Thoracic aorta (tissue), 2 donors: ENCODE results near the gene RPL15. TPM values are rescaled to one million over a fixed set of nuclear protein-coding genes. Genes with fewer than 3 reads are reported as not detected.
A peak's percentile ranks its signal among the peaks of the same experiment; 100 is the strongest.

Source experiments
- ATAC-seq: fragments of 150-250 bp; one replicate; pipeline ENCODE4 v1.8.0; 2017; ENCODE audit warnings: low read depth; ENCODE audit not compliant: insufficient number of reproducible peaks, low FRiP score
- DNase-seq: peaks from one replicate; pipeline ENCODE4 v3.0.0-alpha.2; 2020; ENCODE audit warnings: low spot score
- H3K27ac ChIP-seq, 2 donors: fragments of 200-600 bp; sonication (generic); 1 replicate in 1 of 2; 2 replicates in 1 of 2; pipeline ENCODE4 v1.5.1; 2016; ENCODE audit warnings: mild to moderate bottlenecking in 2 of 2, moderate library complexity in 2 of 2
- H3K27me3 ChIP-seq: fragments of 200-600 bp; sonication (generic); replicated peaks from 2 replicates; pipeline ENCODE4 v1.6.0; 2016; ENCODE audit warnings: mild to moderate bottlenecking; ENCODE audit not compliant: insufficient read depth
- H3K36me3 ChIP-seq: fragments of 200-600 bp; sonication (generic); one replicate; pipeline ENCODE4 v1.5.1; 2016
- H3K4me1 ChIP-seq, 2 donors: fragments of 200-600 bp; sonication (generic); 1 replicate in 1 of 2; 2 replicates in 1 of 2; pipeline versions ENCODE4 v1.5.1 to v1.6.0; 2016; ENCODE audit warnings: low read depth in 2 of 2, mild to moderate bottlenecking in 1 of 2; ENCODE audit not compliant: control insufficient read depth in 1 of 2
- H3K4me3 ChIP-seq: fragments of 200-600 bp; sonication (generic); 2 replicates; pipeline ENCODE4 v1.5.1; 2016; ENCODE audit warnings: mild to moderate bottlenecking
- H3K9me3 ChIP-seq: fragments of 200-600 bp; sonication (generic); 2 replicates; pipeline ENCODE4 v1.5.1; 2016
- total RNA-seq, 2 donors: library from RNA; depleted of rRNA; stranded (reverse); fragments of >200 nt; gene quantifications; one replicate each; pipeline versions ENCODE4 v1.1.0 to v1.2.3, GENCODE V29; 2016
- TF ChIP-seq, protein P1 (sequence below): fragments of 200-600 bp; sonication (generic); IDR thresholded peaks from one replicate; pipeline ENCODE4 v1.5.1; 2019; ENCODE audit warnings: antibody characterized with exemption

The RPL15 gene
- total RNA-seq, 2 donors from 2014 or later: 1,178 to 1,268 TPM

DNA sequence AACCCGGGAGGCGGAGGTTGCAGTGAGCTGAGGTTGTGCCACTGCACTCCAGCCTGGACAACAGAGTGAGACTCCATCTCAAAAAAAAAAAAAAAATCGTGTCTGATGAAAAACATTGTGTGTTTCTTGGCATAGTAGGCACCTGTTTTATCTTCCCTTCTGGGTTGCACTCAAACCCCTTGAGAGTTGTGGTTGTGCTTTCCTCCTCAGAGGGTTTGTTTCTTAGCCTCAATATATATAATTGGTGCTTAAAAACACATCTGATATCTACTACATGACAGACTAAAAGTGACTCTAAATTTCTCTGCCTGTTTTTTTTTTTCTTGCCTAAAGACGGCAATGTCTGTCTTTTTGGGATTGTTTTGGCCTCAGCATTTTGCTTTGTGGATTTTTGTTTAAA, 35.7 kb downstream of the RPL15 start:
- Histone ChIP-seq H3K4me1 (peaks cover 51 to 92% of the 10 kb centered on the region in 2 donors), H3K4me3 (no peak overlapping the region), H3K27me3 (no peaks in the 10 kb centered on the region), H3K9me3 (no peaks in the 10 kb centered on the region), H3K36me3 (no peaks in the 10 kb centered on the region), H3K27ac (peak overlapping the region; percentile 33 to 41)
- no peak for ATAC-seq
- TF ChIP-seq, protein P1, sequence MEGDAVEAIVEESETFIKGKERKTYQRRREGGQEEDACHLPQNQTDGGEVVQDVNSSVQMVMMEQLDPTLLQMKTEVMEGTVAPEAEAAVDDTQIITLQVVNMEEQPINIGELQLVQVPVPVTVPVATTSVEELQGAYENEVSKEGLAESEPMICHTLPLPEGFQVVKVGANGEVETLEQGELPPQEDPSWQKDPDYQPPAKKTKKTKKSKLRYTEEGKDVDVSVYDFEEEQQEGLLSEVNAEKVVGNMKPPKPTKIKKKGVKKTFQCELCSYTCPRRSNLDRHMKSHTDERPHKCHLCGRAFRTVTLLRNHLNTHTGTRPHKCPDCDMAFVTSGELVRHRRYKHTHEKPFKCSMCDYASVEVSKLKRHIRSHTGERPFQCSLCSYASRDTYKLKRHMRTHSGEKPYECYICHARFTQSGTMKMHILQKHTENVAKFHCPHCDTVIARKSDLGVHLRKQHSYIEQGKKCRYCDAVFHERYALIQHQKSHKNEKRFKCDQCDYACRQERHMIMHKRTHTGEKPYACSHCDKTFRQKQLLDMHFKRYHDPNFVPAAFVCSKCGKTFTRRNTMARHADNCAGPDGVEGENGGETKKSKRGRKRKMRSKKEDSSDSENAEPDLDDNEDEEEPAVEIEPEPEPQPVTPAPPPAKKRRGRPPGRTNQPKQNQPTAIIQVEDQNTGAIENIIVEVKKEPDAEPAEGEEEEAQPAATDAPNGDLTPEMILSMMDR: no peak
- DNase-seq: no peak

DNA sequence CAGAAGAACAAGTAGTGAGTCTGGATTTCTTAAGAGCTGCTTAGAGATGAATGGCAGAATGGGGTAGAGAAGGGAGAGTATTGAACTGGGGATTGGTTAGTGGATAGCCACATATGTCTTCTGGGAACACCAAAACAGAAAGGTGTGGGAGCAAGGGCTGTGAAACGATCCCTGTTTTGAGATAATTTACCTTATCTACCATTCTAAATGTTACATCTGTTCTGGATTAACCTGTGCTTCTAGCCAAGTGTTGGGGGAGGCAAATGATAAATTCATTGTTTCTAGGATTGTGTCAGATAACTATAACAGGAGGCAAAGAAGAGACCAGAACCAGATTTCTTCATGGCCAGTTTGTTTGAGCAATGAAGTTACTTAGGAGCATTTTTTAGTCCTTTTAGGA, 36.6 kb downstream of the RPL15 start:
- TF ChIP-seq, protein P1: no peak
- DNase-seq: no peak
- H3K4me1 ChIP-seq: peaks cover 47 to 92% of the 10 kb centered on the region in 2 donors
- H3K27me3 ChIP-seq: no peaks in the 10 kb centered on the region
- H3K4me3 ChIP-seq: no peak overlapping the region
- H3K27ac ChIP-seq: peak overlapping the region; percentile 33 to 45
- ATAC-seq: no peak
- H3K9me3 ChIP-seq: no peaks in the 10 kb centered on the region
- no peaks in the 10 kb centered on the region for H3K36me3 ChIP-seq

DNA sequence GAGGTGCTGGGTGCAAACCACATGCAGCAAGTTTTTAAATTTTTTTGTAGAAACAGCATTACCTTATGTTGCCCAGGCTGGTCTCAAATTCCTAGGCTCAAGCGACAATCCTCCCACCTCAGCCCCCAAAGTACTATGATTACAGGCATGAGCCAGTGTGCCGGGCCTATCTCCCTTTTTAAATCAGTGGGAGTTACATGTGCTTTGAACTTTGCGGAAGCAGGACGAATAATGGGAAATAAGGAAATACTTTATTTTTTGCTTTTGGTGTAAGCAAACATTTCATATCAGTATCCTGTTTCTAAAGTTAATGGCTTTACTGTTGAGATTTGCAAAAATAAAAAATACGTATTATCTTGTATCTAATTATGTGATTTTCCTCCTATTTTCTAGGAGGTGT, 37.2 kb downstream of the RPL15 start:
- Histone ChIP-seq H3K27me3 (no peaks in the 10 kb centered on the region), H3K36me3 (no peaks in the 10 kb centered on the region), H3K4me3 (no peak overlapping the region), H3K9me3 (no peaks in the 10 kb centered on the region), H3K27ac (peak overlapping the region in 1 of 2 donors; percentile 33), H3K4me1 (peaks cover 42 to 92% of the 10 kb centered on the region in 2 donors)
- TF ChIP-seq, protein P1: no peak
- DNase-seq: no peak
- ATAC-seq: no peak

DNA sequence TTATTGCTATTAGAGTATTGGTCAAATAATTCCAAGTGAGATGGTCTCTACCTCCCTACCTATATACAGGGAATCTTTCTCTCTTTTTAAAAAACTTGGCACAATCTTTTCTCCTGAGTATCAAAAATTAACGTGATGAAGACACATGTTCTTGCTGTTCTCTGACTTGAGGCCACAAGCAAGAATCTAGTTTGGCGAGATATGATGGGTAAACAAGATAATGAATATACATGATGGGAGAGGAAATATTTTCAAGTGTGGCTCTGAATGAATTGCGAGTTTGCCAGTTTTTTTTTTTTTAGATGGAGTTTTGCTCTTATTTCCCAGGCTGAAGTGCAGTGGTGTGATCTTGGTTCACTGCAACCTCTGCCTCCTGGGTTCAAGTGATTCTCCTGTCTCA, 39.8 kb downstream of the RPL15 start:
- DNase-seq (no peak), ATAC-seq (no peak)
- Histone ChIP-seq H3K27me3 (no peaks in the 10 kb centered on the region), H3K4me3 (no peak overlapping the region), H3K4me1 (peaks cover 23 to 72% of the 10 kb centered on the region in 2 donors), H3K9me3 (no peaks in the 10 kb centered on the region), H3K36me3 (peaks cover 8% of the 10 kb centered on the region), H3K27ac (no peak overlapping the region)
- TF ChIP-seq, protein P1: no peak

DNA sequence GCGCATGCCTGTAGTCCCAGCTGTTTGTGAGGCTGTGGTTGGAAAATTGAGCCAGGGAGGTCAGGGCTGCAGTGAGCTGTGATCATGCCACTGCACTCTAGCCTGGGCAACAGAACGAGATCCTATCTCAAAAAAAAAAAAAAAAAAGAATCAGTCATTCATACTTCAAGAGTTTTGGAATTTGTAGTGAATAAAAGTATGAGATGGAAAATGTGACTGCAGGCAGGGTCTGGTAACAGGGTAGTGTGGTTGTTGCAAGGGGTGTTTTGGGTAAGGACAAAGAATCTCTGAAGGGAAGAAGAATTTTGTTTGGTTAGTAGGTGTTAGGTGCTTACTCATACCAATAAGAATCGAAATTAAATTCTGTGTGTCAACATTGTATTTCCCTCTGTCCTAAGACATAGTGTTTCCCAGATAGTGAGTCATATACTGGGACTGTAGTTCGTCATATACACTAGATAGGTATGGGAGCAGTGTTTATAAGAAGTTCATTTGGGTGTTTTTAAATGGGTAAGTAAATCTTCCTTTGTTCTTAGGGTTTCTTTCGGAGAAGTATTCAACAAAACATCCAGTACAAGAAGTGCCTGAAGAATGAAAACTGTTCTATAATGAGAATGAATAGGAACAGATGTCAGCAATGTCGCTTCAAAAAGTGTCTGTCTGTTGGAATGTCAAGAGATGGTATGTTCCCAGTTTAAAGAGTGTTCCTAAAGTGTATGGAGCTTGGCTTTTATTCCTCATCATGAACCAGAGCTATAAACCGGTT, 42.4 kb downstream of the RPL15 start:
- H3K27ac ChIP-seq: no peak overlapping the region
- no peak for ATAC-seq
- no peak for DNase-seq
- H3K4me3 ChIP-seq: no peak overlapping the region
- peaks cover 15% of the 10 kb centered on the region for H3K36me3 ChIP-seq
- TF ChIP-seq, protein P1: no peak
- H3K27me3 ChIP-seq: no peaks in the 10 kb centered on the region
- H3K4me1 ChIP-seq: peaks cover 5 to 57% of the 10 kb centered on the region in 2 donors
- no peaks in the 10 kb centered on the region for H3K9me3 ChIP-seq
